ENCODE measurements around the gene BCAS1. TPM values are rescaled to one million over a fixed set of nuclear protein-coding genes. Genes with fewer than 3 reads are reported as not detected.
A peak's percentile ranks its signal among the peaks of the same experiment; 100 is the strongest.

Gene BCAS1
- total RNA-seq, 6 experiments from 2014 or later: 0.07 to 0.43 (median 0.15) TPM; not detected in 2

DNA sequence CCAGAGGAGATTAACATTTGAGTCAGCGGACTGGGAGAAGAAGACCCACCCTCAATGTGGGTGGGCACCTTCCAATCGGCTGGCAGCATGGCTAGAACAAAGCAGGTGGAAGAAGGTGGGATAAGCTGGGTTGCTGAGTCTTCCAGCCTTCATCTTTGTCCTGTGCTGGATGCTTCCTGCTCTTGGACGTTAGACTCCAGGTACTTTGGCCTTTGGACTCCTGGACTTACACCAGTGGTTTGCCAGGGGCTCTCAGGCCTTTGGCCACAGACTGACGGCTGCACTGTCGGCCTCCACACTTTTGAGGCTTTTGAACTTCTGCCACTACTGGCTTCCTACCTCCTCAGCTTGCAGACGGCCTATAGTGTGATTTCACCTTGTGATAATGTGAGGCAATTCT is 50.8 kb downstream of the BCAS1 start:
- H3K27ac ChIP-seq: no peak overlapping the region
- no peak for TF ChIP-seq POLR2A (IDR thresholded peaks at IDR 0.05)
- TF ChIP-seq, protein P1, sequence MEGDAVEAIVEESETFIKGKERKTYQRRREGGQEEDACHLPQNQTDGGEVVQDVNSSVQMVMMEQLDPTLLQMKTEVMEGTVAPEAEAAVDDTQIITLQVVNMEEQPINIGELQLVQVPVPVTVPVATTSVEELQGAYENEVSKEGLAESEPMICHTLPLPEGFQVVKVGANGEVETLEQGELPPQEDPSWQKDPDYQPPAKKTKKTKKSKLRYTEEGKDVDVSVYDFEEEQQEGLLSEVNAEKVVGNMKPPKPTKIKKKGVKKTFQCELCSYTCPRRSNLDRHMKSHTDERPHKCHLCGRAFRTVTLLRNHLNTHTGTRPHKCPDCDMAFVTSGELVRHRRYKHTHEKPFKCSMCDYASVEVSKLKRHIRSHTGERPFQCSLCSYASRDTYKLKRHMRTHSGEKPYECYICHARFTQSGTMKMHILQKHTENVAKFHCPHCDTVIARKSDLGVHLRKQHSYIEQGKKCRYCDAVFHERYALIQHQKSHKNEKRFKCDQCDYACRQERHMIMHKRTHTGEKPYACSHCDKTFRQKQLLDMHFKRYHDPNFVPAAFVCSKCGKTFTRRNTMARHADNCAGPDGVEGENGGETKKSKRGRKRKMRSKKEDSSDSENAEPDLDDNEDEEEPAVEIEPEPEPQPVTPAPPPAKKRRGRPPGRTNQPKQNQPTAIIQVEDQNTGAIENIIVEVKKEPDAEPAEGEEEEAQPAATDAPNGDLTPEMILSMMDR (IDR thresholded peaks at IDR 0.05): no peak
- intact Hi-C loops (cut with DNase I): no loop called here
- H3K36me3 ChIP-seq: no peaks in the 10 kb centered on the region
- WGBS (ENCODE audit: insufficient coverage, low coverage, low lambda C conversion rate, missing lambda C conversion rate): 43% methylated on average over 5 of the region's 6 CpGs
- no peak for DNase-seq
- H3K9me3 ChIP-seq: no peaks in the 10 kb centered on the region
- ATAC-seq: no peak
- no peaks in the 10 kb centered on the region for H3K27me3 ChIP-seq
- no peaks in the 10 kb centered on the region for H3K4me1 ChIP-seq
- H3K4me3 ChIP-seq: no peak overlapping the region

DNA sequence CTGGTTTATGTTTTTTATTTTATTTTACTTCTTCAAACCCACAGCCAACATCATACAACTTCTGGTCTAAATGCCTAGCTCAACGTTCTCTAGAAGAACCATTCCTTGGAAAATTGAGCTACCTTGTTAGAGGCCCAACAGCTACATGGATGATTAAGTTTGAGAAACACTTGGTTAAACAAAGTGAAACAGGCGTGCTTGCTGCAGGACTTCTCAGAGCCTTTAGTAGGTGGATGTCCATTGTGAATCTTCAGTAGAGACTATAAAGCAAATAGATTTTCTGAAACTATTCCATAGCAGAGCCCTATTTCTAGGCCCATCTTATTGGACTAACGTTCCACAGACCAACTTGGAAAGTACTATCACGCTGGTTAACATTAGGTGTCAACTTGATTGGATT is 51.3 kb downstream of the BCAS1 start:
- no peaks in the 10 kb centered on the region for H3K4me1 ChIP-seq
- H3K9me3 ChIP-seq: no peaks in the 10 kb centered on the region
- WGBS (ENCODE audit: insufficient coverage, low coverage, low lambda C conversion rate, missing lambda C conversion rate): 74% methylated on average over 4 of the region's 4 CpGs
- ATAC-seq (no peak), DNase-seq (no peak)
- TF ChIP-seq, protein P1 (IDR thresholded peaks at IDR 0.05): no peak
- no peak for TF ChIP-seq POLR2A (IDR thresholded peaks at IDR 0.05)
- no peak overlapping the region for H3K27ac ChIP-seq
- no peaks in the 10 kb centered on the region for H3K36me3 ChIP-seq
- intact Hi-C loops (cut with DNase I): no loop called here
- H3K27me3 ChIP-seq: no peaks in the 10 kb centered on the region
- H3K4me3 ChIP-seq: no peak overlapping the region

DNA sequence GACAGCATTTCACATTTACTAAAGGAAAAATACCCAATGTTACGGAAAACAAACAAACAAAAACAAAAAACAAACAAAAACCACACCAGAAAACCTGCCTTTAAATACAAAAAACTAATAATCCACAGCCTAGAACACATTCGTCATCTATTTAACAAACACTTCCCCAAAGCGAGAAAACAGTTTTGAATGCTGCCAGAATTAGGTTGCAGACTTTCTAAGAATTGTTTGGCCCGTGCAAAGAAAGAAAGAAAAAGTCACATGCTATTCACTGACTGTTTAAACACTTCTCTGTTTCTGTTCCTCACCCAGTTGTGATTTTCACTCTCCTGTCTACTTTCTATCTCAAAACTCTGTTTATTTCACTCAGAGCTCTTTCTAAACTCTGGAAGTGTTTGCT is 52.5 kb downstream of the BCAS1 start:
- 54% methylated on average over 4 of the region's 4 CpGs for WGBS (ENCODE audit: insufficient coverage, low coverage, low lambda C conversion rate, missing lambda C conversion rate)
- Histone ChIP-seq H3K27ac (no peak overlapping the region), H3K36me3 (no peaks in the 10 kb centered on the region), H3K27me3 (no peaks in the 10 kb centered on the region), H3K4me3 (no peak overlapping the region), H3K4me1 (no peaks in the 10 kb centered on the region), H3K9me3 (no peaks in the 10 kb centered on the region)
- DNase-seq (no peak), ATAC-seq (peak in 1 of 4 donors; percentile 60)
- TF ChIP-seq POLR2A (IDR thresholded peaks at IDR 0.05): no peak
- TF ChIP-seq, protein P1 (IDR thresholded peaks at IDR 0.05): no peak
- intact Hi-C loops (cut with DNase I): no loop called here

DNA sequence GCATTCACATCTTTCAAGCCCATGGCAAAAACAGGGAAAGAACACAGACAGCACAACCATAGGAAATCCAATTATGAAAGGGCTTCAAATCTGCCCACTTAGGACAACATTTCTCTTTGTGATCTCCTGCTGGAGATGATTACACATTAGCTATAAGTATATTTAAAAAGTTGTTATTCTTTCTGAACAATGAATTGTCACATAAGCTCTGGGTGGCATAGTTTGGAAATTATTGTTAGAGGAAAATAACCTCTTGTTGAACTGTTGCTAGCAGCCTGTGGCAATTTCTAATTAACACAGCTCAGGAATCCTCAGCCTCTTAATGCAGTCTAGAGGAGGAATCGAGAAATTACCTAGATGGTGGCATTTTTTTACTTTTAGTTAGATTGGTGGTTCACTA is 54.9 kb downstream of the BCAS1 start:
- TF ChIP-seq POLR2A (IDR thresholded peaks at IDR 0.05): no peak
- TF ChIP-seq, protein P1 (IDR thresholded peaks at IDR 0.05): no peak
- 42% methylated on average over 1 of the region's 1 CpG for WGBS (ENCODE audit: insufficient coverage, low coverage, low lambda C conversion rate, missing lambda C conversion rate)
- no peaks in the 10 kb centered on the region for H3K36me3 ChIP-seq

More for the DNA sequence above, 54.9 kb downstream of the BCAS1 start:
- no peak overlapping the region for H3K27ac ChIP-seq
- intact Hi-C loops (cut with DNase I): no loop called here
- no peaks in the 10 kb centered on the region for H3K4me1 ChIP-seq
- DNase-seq: no peak
- no peak for ATAC-seq
- no peaks in the 10 kb centered on the region for H3K9me3 ChIP-seq
- H3K4me3 ChIP-seq: no peak overlapping the region
- H3K27me3 ChIP-seq: no peaks in the 10 kb centered on the region

Data from right lobe of liver (tissue), 6 donors.